Lower lobe of right lung (tissue), 1 donor: ENCODE data around the gene TDG. TPM values are rescaled to one million over a fixed set of nuclear protein-coding genes. Genes with fewer than 3 reads are reported as not detected.

ENCODE experiments used
- total RNA-seq: library from RNA; stranded (reverse); fragmentation: NEBNext Ultra II Directional; extraction: Animal tissue kit (Norgen Biotek cat#: 25700); gene quantifications from one replicate; pipeline ENCODE4 v1.2.1, GENCODE V29; 2021
- donor health status: DM: no; HTN: yes; CAD: no; lungs with severe emphysema.

TDG gene
- total RNA-seq, 1 donor from 2014 or later: 19.7 TPM

Other genes with a start within 250 kb of the TDG start
- 4.0 TPM for gene NT5DC3, start 124.6 kb upstream of the TDG start, total RNA-seq
- gene HSP90B1, start 35.5 kb upstream of the TDG start, total RNA-seq: 666 TPM
- gene GLT8D2, start 84.3 kb downstream of the TDG start, total RNA-seq: 10.5 TPM
- 18.5 TPM for gene HCFC2, start 98.7 kb downstream of the TDG start, total RNA-seq
- gene NFYB, start 172.3 kb downstream of the TDG start, total RNA-seq: 31.2 TPM
- gene TXNRD1, start 249.9 kb downstream of the TDG start, total RNA-seq: 144 TPM